HG02798 (cell line): ENCODE results near the gene ZSWIM5.
"Not testable (repeated sequence)": the region's sequence is repeated elsewhere in the genome, so short reads cannot be mapped to it uniquely, and the experiment has no call there.

Experiments used
- ATAC-seq: cut with Tn5 transposase; IDR thresholded peaks from one replicate; pipeline ENCODE4 v1.9.1; 2021; ENCODE audit warnings: mild to moderate bottlenecking; ENCODE audit not compliant: unreplicated experiment, poor library complexity

The ZSWIM5 gene

GRCh38 chr1:45009296-45009865 lies 197.0 kb downstream of the ZSWIM5 start:
- no peak for ATAC-seq

- ATAC-seq = no peak
Measured at GRCh38 chr1:45008516-45008915, 197.9 kb downstream of the ZSWIM5 start.

- ATAC-seq = no peak
Measured at GRCh38 chr1:45008076-45008475, 198.3 kb downstream of the ZSWIM5 start.

GRCh38 chr1:45007311-45007710 lies 199.1 kb downstream of the ZSWIM5 start:
- no peak for ATAC-seq

GRCh38 chr1:45005761-45006160 lies 200.6 kb downstream of the ZSWIM5 start:
- ATAC-seq = no peak

- no peak for ATAC-seq
Measured at GRCh38 chr1:45004281-45004920, 202.0 kb downstream of the ZSWIM5 start.

GRCh38 chr1:45003741-45004140 lies 202.7 kb downstream of the ZSWIM5 start:
- no peak for ATAC-seq

- ATAC-seq = no peak
Measured at GRCh38 chr1:45002650-45003645, 203.5 kb downstream of the ZSWIM5 start.

- not testable (repeated sequence) for ATAC-seq
Measured at GRCh38 chr1:45001576-45001975, 204.8 kb downstream of the ZSWIM5 start.

- ATAC-seq = no peak
Measured at GRCh38 chr1:45001011-45001481, 205.4 kb downstream of the ZSWIM5 start.

- ATAC-seq = no peak
Measured at GRCh38 chr1:44999232-44999631, 207.2 kb downstream of the ZSWIM5 start.

- no peak for ATAC-seq
Measured at GRCh38 chr1:44995467-44996238, 210.8 kb downstream of the ZSWIM5 start.

GRCh38 chr1:44994309-44994898 lies 212.0 kb downstream of the ZSWIM5 start:
- ATAC-seq = no peak

- no peak for ATAC-seq
Measured at GRCh38 chr1:44988531-44989156, 217.8 kb downstream of the ZSWIM5 start.

GRCh38 chr1:44985747-44986359 lies 220.6 kb downstream of the ZSWIM5 start:
- no peak for ATAC-seq

GRCh38 chr1:44977372-44977771 lies 229.0 kb downstream of the ZSWIM5 start:
- not testable (repeated sequence) for ATAC-seq

GRCh38 chr1:44976252-44976651 lies 230.2 kb downstream of the ZSWIM5 start:
- no peak for ATAC-seq

GRCh38 chr1:44973645-44974044 lies 232.8 kb downstream of the ZSWIM5 start:
- ATAC-seq = no peak

GRCh38 chr1:44970317-44970716 lies 236.1 kb downstream of the ZSWIM5 start:
- no peak for ATAC-seq
